Stomach (tissue), 4 donors: ENCODE measurements around the gene GPR68.

Experiments
- CTCF ChIP-seq, 7 experiments: fragments of 450-650 bp in 4 of 7; fragments of 200-600 bp in 3 of 7; sonication (generic) in 3 of 7; IDR thresholded peaks; one replicate each; pipeline ENCODE4 v1.5.1; 2016 to 2019; ENCODE audit warnings: antibody characterized with exemption in 7 of 7, control low read depth in 2 of 7, mild to moderate bottlenecking in 1 of 7
- EP300 ChIP-seq: sonication (generic); formaldehyde crosslinking; IDR thresholded peaks from one replicate; pipeline ENCODE4 v1.6.1; 2017; ENCODE audit warnings: antibody characterized with exemption
- POLR2A ChIP-seq, 4 donors: fragments of 450-650 bp; IDR thresholded peaks; one replicate each; pipeline ENCODE4 v1.6.1; 2016; ENCODE audit warnings: antibody characterized with exemption in 4 of 4, control low read depth in 2 of 4, mild to moderate bottlenecking in 1 of 4, moderate library complexity in 1 of 4
- POLR2AphosphoS5 ChIP-seq, 3 donors: sonication (generic); formaldehyde crosslinking; IDR thresholded peaks; one replicate each; pipeline ENCODE4 v1.6.1; 2016; ENCODE audit warnings: antibody characterized with exemption in 3 of 3

GRCh38 chr14:91204657-91205056 lies 39.8 kb downstream of the GPR68 start:
- TF ChIP-seq EP300, result no peak
- TF ChIP-seq CTCF (IDR thresholded peaks at IDR 0.05), result no peak
- no peak for TF ChIP-seq POLR2A (IDR thresholded peaks at IDR 0.05)
- TF ChIP-seq POLR2AphosphoS5 (IDR thresholded peaks at IDR 0.05), result no peak
